Thyroid gland (tissue), 4 donors: Measurements from ENCODE around the gene SLC4A4.

Experiments
- POLR2A ChIP-seq, 2 donors: fragments of 450-650 bp; IDR thresholded peaks; one replicate each; pipeline ENCODE4 v1.6.1; 2017; ENCODE audit warnings: antibody characterized with exemption in 2 of 2, mild to moderate bottlenecking in 2 of 2, moderate library complexity in 1 of 2
- TF ChIP-seq, protein P1 (sequence below), 6 experiments: fragments of 200-600 bp in 3 of 6; fragments of 450-650 bp in 3 of 6; sonication (generic) in 3 of 6; IDR thresholded peaks; one replicate each; pipeline ENCODE4 v1.5.1; 2016 to 2019; ENCODE audit warnings: antibody characterized with exemption in 6 of 6, mild to moderate bottlenecking in 2 of 6, inconsistent platforms in 1 of 6, moderate library complexity in 1 of 6

DNA sequence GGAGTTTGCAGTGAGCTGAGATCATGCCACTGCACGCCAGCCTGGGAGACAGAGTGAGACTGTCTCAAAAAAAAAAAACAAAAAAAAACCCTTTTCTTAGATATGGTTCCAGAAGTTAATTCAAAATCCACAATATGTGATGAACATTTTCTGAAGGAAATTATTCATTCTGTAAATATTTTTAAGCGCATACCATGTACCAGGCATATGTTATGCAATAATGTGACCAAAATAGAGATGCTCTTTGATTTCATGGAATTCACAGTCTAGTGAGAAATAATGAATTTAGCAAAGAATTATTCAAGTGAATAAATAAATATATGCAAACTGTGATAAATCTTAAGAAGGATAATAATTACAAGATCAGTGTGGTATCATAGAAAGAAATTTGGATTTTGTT, 270.3 kb downstream of the SLC4A4 start:
- TF ChIP-seq POLR2A (IDR thresholded peaks at IDR 0.05): no peak
- TF ChIP-seq, protein P1, sequence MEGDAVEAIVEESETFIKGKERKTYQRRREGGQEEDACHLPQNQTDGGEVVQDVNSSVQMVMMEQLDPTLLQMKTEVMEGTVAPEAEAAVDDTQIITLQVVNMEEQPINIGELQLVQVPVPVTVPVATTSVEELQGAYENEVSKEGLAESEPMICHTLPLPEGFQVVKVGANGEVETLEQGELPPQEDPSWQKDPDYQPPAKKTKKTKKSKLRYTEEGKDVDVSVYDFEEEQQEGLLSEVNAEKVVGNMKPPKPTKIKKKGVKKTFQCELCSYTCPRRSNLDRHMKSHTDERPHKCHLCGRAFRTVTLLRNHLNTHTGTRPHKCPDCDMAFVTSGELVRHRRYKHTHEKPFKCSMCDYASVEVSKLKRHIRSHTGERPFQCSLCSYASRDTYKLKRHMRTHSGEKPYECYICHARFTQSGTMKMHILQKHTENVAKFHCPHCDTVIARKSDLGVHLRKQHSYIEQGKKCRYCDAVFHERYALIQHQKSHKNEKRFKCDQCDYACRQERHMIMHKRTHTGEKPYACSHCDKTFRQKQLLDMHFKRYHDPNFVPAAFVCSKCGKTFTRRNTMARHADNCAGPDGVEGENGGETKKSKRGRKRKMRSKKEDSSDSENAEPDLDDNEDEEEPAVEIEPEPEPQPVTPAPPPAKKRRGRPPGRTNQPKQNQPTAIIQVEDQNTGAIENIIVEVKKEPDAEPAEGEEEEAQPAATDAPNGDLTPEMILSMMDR (IDR thresholded peaks at IDR 0.05): no peak
